ENCODE measurements around the gene NECTIN1. TPM values are rescaled to one million over a fixed set of nuclear protein-coding genes. Genes with fewer than 3 reads are reported as not detected.

Gene NECTIN1
- total and polyA plus RNA-seq, 2 of the 13 experiments (the other 11 are each of a cell fraction or from before 2014, with no cell fraction given): 3.9 to 7.3 TPM

DNA sequence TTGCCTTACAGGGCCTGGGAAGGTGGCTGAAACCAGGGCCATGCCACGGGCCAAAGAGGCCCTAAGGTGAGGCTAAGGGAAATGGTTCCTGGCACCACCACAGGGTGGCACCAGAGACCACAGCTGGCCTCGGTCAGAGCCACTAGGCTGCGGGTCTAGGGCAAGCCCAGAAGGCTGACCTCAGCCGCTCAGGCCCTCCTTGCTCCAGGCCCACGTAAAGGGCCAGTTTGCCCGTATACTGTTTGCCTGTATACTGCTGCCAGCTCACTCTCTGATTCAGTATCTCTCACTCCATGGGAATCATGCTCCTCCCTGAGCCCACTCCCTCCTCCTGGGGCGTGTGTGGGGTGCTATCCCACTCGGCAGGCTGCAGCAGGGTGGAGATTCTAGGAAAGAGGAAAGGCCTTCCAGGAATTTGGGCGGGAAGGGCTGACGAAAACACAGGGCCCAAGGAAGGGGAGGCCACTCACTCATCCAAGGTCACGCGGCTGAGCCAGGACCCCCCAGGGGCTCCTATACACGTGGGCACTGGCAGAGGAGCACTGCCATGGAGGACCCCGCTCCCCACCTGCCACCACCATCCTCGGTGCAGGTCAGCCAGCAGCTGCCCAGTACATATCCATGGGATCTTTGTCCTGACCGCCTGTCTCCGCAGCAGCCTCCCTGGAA lies 62.4 kb downstream of the NECTIN1 start (continued):
- TF ChIP-seq ZSCAN5A (CRISPR knock-in tag; IDR thresholded peaks at IDR 0.05; ENCODE audit: borderline replicate concordance) (0 out of 2 replicates have a peak, but pooled peaks have one; percentile 28), ZFP62 (CRISPR knock-in tag; IDR thresholded peaks at IDR 0.05) (no peak), ZNF24 (IDR thresholded peaks at IDR 0.05) (no peak), DDIT3 (CRISPR knock-in tag; IDR thresholded peaks at IDR 0.05) (no peak), RCOR2 (CRISPR knock-in tag; IDR thresholded peaks at IDR 0.05) (no peak), ISL2 (CRISPR knock-in tag; IDR thresholded peaks at IDR 0.05) (no peak), STAT5B (CRISPR knock-in tag; IDR thresholded peaks at IDR 0.05) (no peak), MBD4 (IDR thresholded peaks at IDR 0.05; ENCODE audit: borderline replicate concordance, low read length) (no peak), TAF1 (CRISPR knock-in tag; IDR thresholded peaks at IDR 0.05) (no peak), MEF2D (CRISPR knock-in tag; IDR thresholded peaks at IDR 0.05) (no peak), CAMTA2 (CRISPR knock-in tag; IDR thresholded peaks at IDR 0.05; ENCODE audit: borderline replicate concordance) (no peak), ZNF3 (CRISPR knock-in tag; IDR thresholded peaks at IDR 0.05) (no peak), IKZF4 (CRISPR knock-in tag; IDR thresholded peaks at IDR 0.05; ENCODE audit: borderline replicate concordance, low read depth, not compliant biosample characterization) (no peak), ZNF790 (CRISPR knock-in tag; IDR thresholded peaks at IDR 0.05; ENCODE audit: borderline replicate concordance) (no peak), ADNP (CRISPR knock-in tag; IDR thresholded peaks at IDR 0.05) (no peak), SALL1 (CRISPR knock-in tag; IDR thresholded peaks at IDR 0.05) (peak; percentile 49; the same call in 1 of the 2 replicates), PCBP1 (IDR thresholded peaks at IDR 0.05; ENCODE audit: borderline replicate concordance, low read depth, low read length) (no peak), ZBTB3 (CRISPR knock-in tag; IDR thresholded peaks at IDR 0.05; ENCODE audit: borderline replicate concordance, low read depth) (no peak), MED13 (CRISPR knock-in tag; IDR thresholded peaks at IDR 0.05) (no peak), ZNF224 (CRISPR knock-in tag; IDR thresholded peaks at IDR 0.05) (no peak), ETS1 (CRISPR knock-in tag; IDR thresholded peaks at IDR 0.05) (no peak), ZBTB20 (CRISPR knock-in tag; IDR thresholded peaks at IDR 0.05; ENCODE audit: borderline replicate concordance, low read depth) (no peak)
- TF ChIP-seq, protein P1, sequence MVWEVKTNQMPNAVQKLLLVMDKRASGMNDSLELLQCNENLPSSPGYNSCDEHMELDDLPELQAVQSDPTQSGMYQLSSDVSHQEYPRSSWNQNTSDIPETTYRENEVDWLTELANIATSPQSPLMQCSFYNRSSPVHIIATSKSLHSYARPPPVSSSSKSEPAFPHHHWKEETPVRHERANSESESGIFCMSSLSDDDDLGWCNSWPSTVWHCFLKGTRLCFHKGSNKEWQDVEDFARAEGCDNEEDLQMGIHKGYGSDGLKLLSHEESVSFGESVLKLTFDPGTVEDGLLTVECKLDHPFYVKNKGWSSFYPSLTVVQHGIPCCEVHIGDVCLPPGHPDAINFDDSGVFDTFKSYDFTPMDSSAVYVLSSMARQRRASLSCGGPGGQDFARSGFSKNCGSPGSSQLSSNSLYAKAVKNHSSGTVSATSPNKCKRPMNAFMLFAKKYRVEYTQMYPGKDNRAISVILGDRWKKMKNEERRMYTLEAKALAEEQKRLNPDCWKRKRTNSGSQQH (CRISPR knock-in tag; IDR thresholded peaks at IDR 0.05; ENCODE audit: low read depth): no peak
- TF ChIP-seq, protein P2, sequence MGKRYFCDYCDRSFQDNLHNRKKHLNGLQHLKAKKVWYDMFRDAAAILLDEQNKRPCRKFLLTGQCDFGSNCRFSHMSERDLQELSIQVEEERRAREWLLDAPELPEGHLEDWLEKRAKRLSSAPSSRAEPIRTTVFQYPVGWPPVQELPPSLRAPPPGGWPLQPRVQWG (CRISPR knock-in tag; IDR thresholded peaks at IDR 0.05; ENCODE audit: borderline replicate concordance, low read depth): no peak
- TF ChIP-seq, protein P3, sequence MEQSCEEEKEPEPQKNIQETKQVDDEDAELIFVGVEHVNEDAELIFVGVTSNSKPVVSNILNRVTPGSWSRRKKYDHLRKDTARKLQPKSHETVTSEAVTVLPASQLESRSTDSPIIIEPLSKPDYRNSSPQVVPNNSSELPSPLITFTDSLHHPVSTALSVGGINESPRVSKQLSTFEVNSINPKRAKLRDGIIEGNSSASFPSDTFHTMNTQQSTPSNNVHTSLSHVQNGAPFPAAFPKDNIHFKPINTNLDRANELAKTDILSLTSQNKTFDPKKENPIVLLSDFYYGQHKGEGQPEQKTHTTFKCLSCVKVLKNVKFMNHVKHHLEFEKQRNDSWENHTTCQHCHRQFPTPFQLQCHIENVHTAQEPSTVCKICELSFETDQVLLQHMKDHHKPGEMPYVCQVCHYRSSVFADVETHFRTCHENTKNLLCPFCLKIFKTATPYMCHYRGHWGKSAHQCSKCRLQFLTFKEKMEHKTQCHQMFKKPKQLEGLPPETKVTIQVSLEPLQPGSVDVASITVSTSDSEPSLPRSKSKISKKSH (CRISPR knock-in tag; IDR thresholded peaks at IDR 0.05; ENCODE audit: borderline replicate concordance): no peak

Data from HepG2 (cell line).